Neuronal stem cell (in vitro differentiated cells): Measurements from ENCODE around the gene INAFM2.

Experiments used
- DNase-seq: peaks from one replicate; pipeline ENCODE4 v3.0.0-alpha.2; 2013; ENCODE audit warnings: low spot score
- H2AFZ ChIP-seq: one replicate; pipeline ENCODE4 v1.6.1; 2013; ENCODE audit warnings: mild to moderate bottlenecking, low read length, inconsistent platforms
- H2AK5ac ChIP-seq: 2 replicates; pipeline ENCODE4 v1.6.1; 2013; ENCODE audit warnings: low read depth, mild to moderate bottlenecking, inconsistent platforms, low read length, moderate library complexity, mixed read lengths
- H2BK120ac ChIP-seq: 2 replicates; pipeline ENCODE4 v1.6.1; 2013; ENCODE audit warnings: low read depth, mild to moderate bottlenecking, inconsistent platforms, low read length, moderate library complexity, mixed read lengths
- H2BK12ac ChIP-seq: one replicate; pipeline ENCODE4 v1.6.1; 2013; ENCODE audit warnings: low read length, inconsistent platforms
- H2BK15ac ChIP-seq: 2 replicates; pipeline ENCODE4 v1.6.1; 2013; ENCODE audit warnings: mild to moderate bottlenecking, low read length, inconsistent platforms, mixed read lengths
- H2BK5ac ChIP-seq: one replicate; pipeline ENCODE4 v1.6.1; 2013; ENCODE audit warnings: inconsistent platforms, mild to moderate bottlenecking, low read length, moderate library complexity
- H3K14ac ChIP-seq: one replicate; pipeline ENCODE4 v1.6.1; 2013; ENCODE audit warnings: low read length, inconsistent platforms
- H3K18ac ChIP-seq: 2 replicates; pipeline ENCODE4 v1.6.1; 2013; ENCODE audit warnings: low read length, inconsistent platforms
- H3K23ac ChIP-seq: 2 replicates; pipeline ENCODE4 v1.6.1; 2013; ENCODE audit warnings: low read depth, mild to moderate bottlenecking, mixed read lengths, low read length, inconsistent platforms; ENCODE audit not compliant: poor library complexity
- H3K27ac ChIP-seq: replicated peaks from 3 replicates; pipeline ENCODE4 v1.5.1; 2013; ENCODE audit warnings: low read length, inconsistent platforms
- H3K27me3 ChIP-seq, 3 experiments: 2 replicates each; pipeline ENCODE4 v1.6.1; 2013; ENCODE audit warnings: low read length in 3 of 3, mild to moderate bottlenecking in 2 of 3, inconsistent platforms in 1 of 3, low read depth in 1 of 3, mixed read lengths in 1 of 3, moderate library complexity in 1 of 3; ENCODE audit not compliant: control insufficient read depth in 3 of 3, insufficient read depth in 3 of 3
- H3K36me3 ChIP-seq, 2 donors: replicated peaks in 1 of 2; 2 replicates each; pipeline ENCODE4 v1.6.1; 2013; ENCODE audit warnings: low read length in 2 of 2; ENCODE audit not compliant: control insufficient read depth in 2 of 2, insufficient read depth in 2 of 2
- H3K4ac ChIP-seq: 2 replicates; pipeline ENCODE4 v1.6.1; 2013; ENCODE audit warnings: inconsistent platforms, mild to moderate bottlenecking, low read length, moderate library complexity
- H3K4me1 ChIP-seq, 2 donors: 1 replicate in 1 of 2; 2 replicates in 1 of 2; pipeline ENCODE4 v1.6.1; 2013; ENCODE audit warnings: low read length in 2 of 2, low read depth in 1 of 2; ENCODE audit not compliant: control insufficient read depth in 2 of 2, insufficient read depth in 1 of 2
- H3K4me2 ChIP-seq: one replicate; pipeline ENCODE4 v1.6.1; 2013; ENCODE audit warnings: mild to moderate bottlenecking, low read length, inconsistent platforms; ENCODE audit not compliant: insufficient read depth, poor library complexity, severe bottlenecking
- H3K4me3 ChIP-seq, 2 donors: 2 replicates each; pipeline ENCODE4 v1.5.1; 2013; ENCODE audit warnings: low read length in 2 of 2, mild to moderate bottlenecking in 2 of 2, inconsistent platforms in 1 of 2, moderate library complexity in 1 of 2
- H3K79me1 ChIP-seq: one replicate; pipeline ENCODE4 v1.6.1; 2013; ENCODE audit warnings: low read depth, mild to moderate bottlenecking, inconsistent platforms, low read length, moderate library complexity
- H3K9ac ChIP-seq: one replicate; pipeline ENCODE4 v1.6.1; 2013; ENCODE audit warnings: mild to moderate bottlenecking, low read depth, low read length, inconsistent platforms; ENCODE audit not compliant: poor library complexity
- H3K9me3 ChIP-seq, 2 donors: replicated peaks in 1 of 2; 2 replicates each; pipeline versions ENCODE3 to v1.6.1; 2013; ENCODE audit warnings: low read length in 2 of 2, mild to moderate bottlenecking in 2 of 2, inconsistent platforms in 1 of 2, low read depth in 1 of 2, mixed read lengths in 1 of 2, moderate library complexity in 1 of 2; ENCODE audit not compliant: control insufficient read depth in 2 of 2, insufficient read depth in 1 of 2
- H4K8ac ChIP-seq: one replicate; pipeline ENCODE4 v1.6.1; 2013; ENCODE audit warnings: low read depth, mild to moderate bottlenecking, inconsistent platforms, low read length, moderate library complexity
- H4K91ac ChIP-seq: one replicate; pipeline ENCODE4 v1.6.1; 2013; ENCODE audit warnings: low read length, low read depth, mild to moderate bottlenecking, inconsistent platforms; ENCODE audit not compliant: poor library complexity
- WGBS, 2 donors: extraction: QIAGEN DNeasy Blood & Tissue Kit; methylation state at CpG; one replicate each; pipeline ENCODE4 v1.1.7; 2013; ENCODE audit warnings: missing lambda C conversion rate in 2 of 2, mixed read lengths in 1 of 2; ENCODE audit not compliant: insufficient read length in 2 of 2, insufficient replicate concordance in 1 of 2; ENCODE audit errors: extremely low coverage in 2 of 2; 5-methylcytosine and 5-hydroxymethylcytosine counted together

Gene INAFM2

GRCh38 chr15:40342416-40343320 is 19.2 kb downstream of the INAFM2 start:
- DNase-seq = no peak
- peaks cover 0 to 33% (median 2%) of the 10 kb centered on the region in 3 experiments for H3K27me3 ChIP-seq
- no peak overlapping the region for H3K4me2 ChIP-seq
- H2AFZ ChIP-seq = peak overlapping the region; percentile 78
- H3K14ac ChIP-seq = no peak overlapping the region
- no peak overlapping the region for H3K27ac ChIP-seq
- peaks cover 2 to 12% of the 10 kb centered on the region in 2 donors for H3K4me1 ChIP-seq
- no peak overlapping the region for H3K4me3 ChIP-seq
- H3K9ac ChIP-seq = no peak overlapping the region
- H2AK5ac ChIP-seq = no peak overlapping the region
- H3K18ac ChIP-seq = no peak overlapping the region
- H3K36me3 ChIP-seq = no peaks in the 10 kb centered on the region
- no peaks in the 10 kb centered on the region for H3K79me1 ChIP-seq
- no peak overlapping the region for H4K91ac ChIP-seq
- H3K9me3 ChIP-seq = no peaks in the 10 kb centered on the region
- no peak overlapping the region for H4K8ac ChIP-seq
- H2BK120ac ChIP-seq = no peak overlapping the region
- H2BK15ac ChIP-seq = no peak overlapping the region
- no peak overlapping the region for H2BK5ac ChIP-seq
- no peak overlapping the region for H3K23ac ChIP-seq
- WGBS, 2 donors = no CpG with 5 or more reads among the region's 7 CpGs
- H2BK12ac ChIP-seq = no peak overlapping the region
- H3K4ac ChIP-seq = no peak overlapping the region

- no peaks in the 10 kb centered on the region for H3K9me3 ChIP-seq
- peak overlapping the region; percentile 78 for H2AFZ ChIP-seq
- H3K14ac ChIP-seq = no peak overlapping the region
- no peak overlapping the region for H3K23ac ChIP-seq
- H3K4me3 ChIP-seq = no peak overlapping the region
- H3K79me1 ChIP-seq = no peaks in the 10 kb centered on the region
- no peak overlapping the region for H3K9ac ChIP-seq
- no peak overlapping the region for H2BK12ac ChIP-seq
- no peak overlapping the region for H4K8ac ChIP-seq
- H2BK15ac ChIP-seq = peak overlapping the region; percentile 39
- H4K91ac ChIP-seq = no peak overlapping the region
- no peak overlapping the region for H3K4me2 ChIP-seq
- H2BK5ac ChIP-seq = no peak overlapping the region
- DNase-seq = no peak
- H3K27me3 ChIP-seq = peaks cover 0 to 37% (median 0%) of the 10 kb centered on the region in 3 experiments
- H3K36me3 ChIP-seq = no peaks in the 10 kb centered on the region
- H2BK120ac ChIP-seq = no peak overlapping the region
- no peak overlapping the region for H3K4ac ChIP-seq
- no CpG with 5 or more reads among the region's 10 CpGs for WGBS, 2 donors
- H2AK5ac ChIP-seq = peak overlapping the region; percentile 29
- H3K27ac ChIP-seq = no peak overlapping the region
- peaks cover 2 to 12% of the 10 kb centered on the region in 2 donors for H3K4me1 ChIP-seq
- no peak overlapping the region for H3K18ac ChIP-seq
Observed at GRCh38 chr15:40343512-40343911, 20.0 kb downstream of the INAFM2 start.

GRCh38 chr15:40344217-40344616 is 20.7 kb downstream of the INAFM2 start:
- Histone ChIP-seq H2BK12ac (no peak overlapping the region), H3K9ac (no peak overlapping the region), H3K27me3 (peaks cover 0 to 39% (median 0%) of the 10 kb centered on the region in 3 experiments), H3K79me1 (no peaks in the 10 kb centered on the region), H2BK120ac (no peak overlapping the region), H4K8ac (no peak overlapping the region), H3K18ac (no peak overlapping the region), H2BK15ac (peak overlapping the region; percentile 39), H2AFZ (no peak overlapping the region), H2AK5ac (no peak overlapping the region), H4K91ac (no peak overlapping the region), H3K4ac (no peak overlapping the region), H3K27ac (no peak overlapping the region), H3K36me3 (no peaks in the 10 kb centered on the region), H2BK5ac (no peak overlapping the region), H3K4me2 (no peak overlapping the region), H3K4me3 (no peak overlapping the region), H3K23ac (no peak overlapping the region), H3K9me3 (no peaks in the 10 kb centered on the region), H3K14ac (no peak overlapping the region), H3K4me1 (peaks cover 2 to 12% of the 10 kb centered on the region in 2 donors)
- no peak for DNase-seq
- no CpG with 5 or more reads among the region's 6 CpGs for WGBS, 2 donors

GRCh38 chr15:40344631-40345120 is 21.2 kb downstream of the INAFM2 start:
- peaks cover 0 to 44% (median 0%) of the 10 kb centered on the region in 3 experiments for H3K27me3 ChIP-seq
- no peaks in the 10 kb centered on the region for H3K79me1 ChIP-seq
- no peak overlapping the region for H4K8ac ChIP-seq
- H3K4me1 ChIP-seq = peaks cover 2 to 12% of the 10 kb centered on the region in 2 donors
- H2BK15ac ChIP-seq = no peak overlapping the region
- H2AK5ac ChIP-seq = peak overlapping the region; percentile 80
- peak overlapping the region; percentile 82 for H3K18ac ChIP-seq
- H2AFZ ChIP-seq = peak overlapping the region; percentile 14
- H2BK5ac ChIP-seq = no peak overlapping the region
- no peak overlapping the region for H3K27ac ChIP-seq
- H3K36me3 ChIP-seq = no peaks in the 10 kb centered on the region
- no peak overlapping the region for H3K23ac ChIP-seq
- no peak overlapping the region for H3K4ac ChIP-seq
- no peak overlapping the region for H3K9ac ChIP-seq
- no peak for DNase-seq
- no CpG with 5 or more reads among the region's 15 CpGs for WGBS, 2 donors
- H3K4me2 ChIP-seq = no peak overlapping the region
- no peak overlapping the region for H2BK120ac ChIP-seq
- H3K4me3 ChIP-seq = no peak overlapping the region
- H3K14ac ChIP-seq = peak overlapping the region; percentile 72
- no peak overlapping the region for H4K91ac ChIP-seq
- H3K9me3 ChIP-seq = no peaks in the 10 kb centered on the region
- H2BK12ac ChIP-seq = peak overlapping the region; percentile 79
